Stimulated activated CD8-positive, alpha-beta memory T cell treated with anti-CD3 and anti-CD28 coated beads, Interleukin-15, amount 100 ng/mL, for 24 hours (primary cell): ENCODE measurements around the gene TNPO1.
"Not testable (repeated sequence)": the region's sequence is repeated elsewhere in the genome, so short reads cannot be mapped to it uniquely, and the experiment has no call there.

Source experiments
- DNase-seq: peaks from one replicate; pipeline ENCODE4 v3.0.0-alpha.2; 2020; ENCODE audit warnings: low read depth

TNPO1 gene

GRCh38 chr5:72854419-72854818 is 38.0 kb downstream of the TNPO1 start:
- DNase-seq, result no peak

- DNase-seq, result no peak
Measured at GRCh38 chr5:72855821-72856220, 39.4 kb downstream of the TNPO1 start.

GRCh38 chr5:72857396-72857795 is 40.9 kb downstream of the TNPO1 start:
- no peak for DNase-seq

GRCh38 chr5:72859127-72859526 is 42.7 kb downstream of the TNPO1 start:
- DNase-seq, result no peak

GRCh38 chr5:72860499-72860898 is 44.0 kb downstream of the TNPO1 start:
- DNase-seq, result no peak

GRCh38 chr5:72871366-72872024 is 55.0 kb downstream of the TNPO1 start:
- no peak for DNase-seq

GRCh38 chr5:72878854-72879253 is 62.4 kb downstream of the TNPO1 start:
- no peak for DNase-seq

GRCh38 chr5:72882989-72883388 is 66.5 kb downstream of the TNPO1 start:
- no peak for DNase-seq

GRCh38 chr5:72883850-72884249 is 67.4 kb downstream of the TNPO1 start:
- no peak for DNase-seq

- no peak for DNase-seq
Measured at GRCh38 chr5:72884892-72885291, 68.4 kb downstream of the TNPO1 start.

- DNase-seq, result no peak
Measured at GRCh38 chr5:72885824-72886223, 69.4 kb downstream of the TNPO1 start.

GRCh38 chr5:72888595-72888994 is 72.1 kb downstream of the TNPO1 start:
- DNase-seq, result no peak

- no peak for DNase-seq
Measured at GRCh38 chr5:72889324-72889723, 72.9 kb downstream of the TNPO1 start.

GRCh38 chr5:72892846-72893245 is 76.4 kb downstream of the TNPO1 start:
- no peak for DNase-seq

GRCh38 chr5:72895758-72896157 is 79.3 kb downstream of the TNPO1 start:
- DNase-seq, result no peak

GRCh38 chr5:72906806-72907205 is 90.3 kb downstream of the TNPO1 start:
- DNase-seq, result no peak

GRCh38 chr5:72908664-72909063 is 92.2 kb downstream of the TNPO1 start:
- no peak for DNase-seq

- no peak for DNase-seq
Measured at GRCh38 chr5:72917371-72917776, 100.9 kb downstream of the TNPO1 start.

- no peak for DNase-seq
Measured at GRCh38 chr5:72920690-72921502, 104.4 kb downstream of the TNPO1 start.

GRCh38 chr5:72921886-72922285 is 105.4 kb downstream of the TNPO1 start:
- DNase-seq, result no peak

GRCh38 chr5:72922422-72922821 is 106.0 kb downstream of the TNPO1 start:
- no peak for DNase-seq

GRCh38 chr5:72925336-72926010 is 109.0 kb downstream of the TNPO1 start:
- no peak for DNase-seq

- not testable (repeated sequence) for DNase-seq
Measured at GRCh38 chr5:72932686-72933085, 116.2 kb downstream of the TNPO1 start.
